Measurements from ENCODE around the gene THRAP3.

DNA sequence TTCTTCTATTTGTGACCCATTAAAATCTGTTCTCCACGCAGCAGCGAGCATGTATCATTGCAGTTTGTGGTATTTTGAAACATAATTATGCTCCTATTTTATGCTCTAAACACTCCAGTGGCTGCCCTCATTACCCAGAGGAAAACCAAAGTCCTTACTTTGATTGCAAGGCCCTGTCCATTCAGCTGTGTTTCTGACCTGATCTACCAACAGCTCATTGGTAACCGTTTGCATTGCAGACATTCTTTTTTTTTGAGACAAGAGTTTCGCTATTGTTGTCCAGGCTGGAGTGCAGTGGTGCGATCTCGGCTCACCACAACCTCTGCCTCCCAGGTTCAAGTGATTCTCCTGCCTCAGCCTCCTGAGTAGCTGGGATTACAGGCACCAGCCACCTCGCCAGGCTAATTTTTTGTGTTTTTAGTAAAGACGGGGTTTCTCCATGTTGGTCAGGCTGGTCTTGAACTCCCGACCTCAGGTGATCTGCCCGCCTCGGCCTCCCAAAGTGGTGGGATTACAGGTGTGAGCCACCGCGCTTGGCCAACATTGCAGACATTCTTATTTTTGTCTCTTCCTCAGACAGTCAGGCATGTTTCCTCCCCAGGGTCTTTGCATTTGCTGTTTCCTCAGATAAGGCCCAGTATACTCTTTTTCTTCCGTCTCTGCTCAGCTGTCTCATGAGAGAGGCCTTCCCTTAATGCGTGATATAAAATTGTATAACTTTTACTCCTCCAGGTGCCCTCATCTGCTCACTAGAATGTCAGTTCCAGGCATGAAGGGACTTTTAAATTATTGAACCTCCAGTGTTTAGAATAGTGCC, 32.5 kb downstream of the THRAP3 start:
- TF ChIP-seq ELF1 (IDR thresholded peaks at IDR 0.05), result no peak
- TF ChIP-seq, protein P1, sequence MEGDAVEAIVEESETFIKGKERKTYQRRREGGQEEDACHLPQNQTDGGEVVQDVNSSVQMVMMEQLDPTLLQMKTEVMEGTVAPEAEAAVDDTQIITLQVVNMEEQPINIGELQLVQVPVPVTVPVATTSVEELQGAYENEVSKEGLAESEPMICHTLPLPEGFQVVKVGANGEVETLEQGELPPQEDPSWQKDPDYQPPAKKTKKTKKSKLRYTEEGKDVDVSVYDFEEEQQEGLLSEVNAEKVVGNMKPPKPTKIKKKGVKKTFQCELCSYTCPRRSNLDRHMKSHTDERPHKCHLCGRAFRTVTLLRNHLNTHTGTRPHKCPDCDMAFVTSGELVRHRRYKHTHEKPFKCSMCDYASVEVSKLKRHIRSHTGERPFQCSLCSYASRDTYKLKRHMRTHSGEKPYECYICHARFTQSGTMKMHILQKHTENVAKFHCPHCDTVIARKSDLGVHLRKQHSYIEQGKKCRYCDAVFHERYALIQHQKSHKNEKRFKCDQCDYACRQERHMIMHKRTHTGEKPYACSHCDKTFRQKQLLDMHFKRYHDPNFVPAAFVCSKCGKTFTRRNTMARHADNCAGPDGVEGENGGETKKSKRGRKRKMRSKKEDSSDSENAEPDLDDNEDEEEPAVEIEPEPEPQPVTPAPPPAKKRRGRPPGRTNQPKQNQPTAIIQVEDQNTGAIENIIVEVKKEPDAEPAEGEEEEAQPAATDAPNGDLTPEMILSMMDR (IDR thresholded peaks at IDR 0.05), result no peak
- TF ChIP-seq TEAD4 (IDR thresholded peaks at IDR 0.05; ENCODE audit: borderline replicate concordance, insufficient read depth), result no peak
- TF ChIP-seq, protein P2, sequence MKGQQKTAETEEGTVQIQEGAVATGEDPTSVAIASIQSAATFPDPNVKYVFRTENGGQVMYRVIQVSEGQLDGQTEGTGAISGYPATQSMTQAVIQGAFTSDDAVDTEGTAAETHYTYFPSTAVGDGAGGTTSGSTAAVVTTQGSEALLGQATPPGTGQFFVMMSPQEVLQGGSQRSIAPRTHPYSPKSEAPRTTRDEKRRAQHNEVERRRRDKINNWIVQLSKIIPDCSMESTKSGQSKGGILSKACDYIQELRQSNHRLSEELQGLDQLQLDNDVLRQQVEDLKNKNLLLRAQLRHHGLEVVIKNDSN (IDR thresholded peaks at IDR 0.05; ENCODE audit: borderline replicate concordance, low read depth), result no peak
- no peak for TF ChIP-seq EP300 (IDR thresholded peaks at IDR 0.05; ENCODE audit: borderline replicate concordance in 1 of 2, low read depth in 1 of 2, low read length in 1 of 2)
- no peak for TF ChIP-seq MEF2A (IDR thresholded peaks at IDR 0.05; ENCODE audit: borderline replicate concordance, low read depth)
- no peak for TF ChIP-seq EZH2phosphoT487 (IDR thresholded peaks at IDR 0.05; ENCODE audit: borderline replicate concordance, low read depth)
- no peak for TF ChIP-seq RFX5 (IDR thresholded peaks at IDR 0.05; ENCODE audit: low read length)
